WTC11 (cell line): ENCODE measurements around the gene NPAS2.

Source experiments
- CTCF ChIP-seq: fragments of 200-600 bp; IDR thresholded peaks from 2 replicates; pipeline ENCODE4 v1.8.0; 2022; ENCODE audit warnings: antibody characterized with exemption
- JUN ChIP-seq: sonication (generic); formaldehyde crosslinking; IDR thresholded peaks from 2 replicates; pipeline ENCODE4 v1.8.0; 2023; ENCODE audit warnings: mild to moderate bottlenecking, missing genetic modification reagents
- TF ChIP-seq, protein P1 (sequence below): sonication (generic); formaldehyde crosslinking; IDR thresholded peaks from 2 replicates; pipeline ENCODE4 v1.8.0; 2022; ENCODE audit warnings: mild to moderate bottlenecking, missing genetic modification reagents
- TF ChIP-seq, protein P2 (sequence below): sonication (generic); formaldehyde crosslinking; IDR thresholded peaks from 2 replicates; pipeline ENCODE4 v1.8.1; 2022; ENCODE audit warnings: missing genetic modification reagents, borderline replicate concordance

- TF ChIP-seq, protein P1, sequence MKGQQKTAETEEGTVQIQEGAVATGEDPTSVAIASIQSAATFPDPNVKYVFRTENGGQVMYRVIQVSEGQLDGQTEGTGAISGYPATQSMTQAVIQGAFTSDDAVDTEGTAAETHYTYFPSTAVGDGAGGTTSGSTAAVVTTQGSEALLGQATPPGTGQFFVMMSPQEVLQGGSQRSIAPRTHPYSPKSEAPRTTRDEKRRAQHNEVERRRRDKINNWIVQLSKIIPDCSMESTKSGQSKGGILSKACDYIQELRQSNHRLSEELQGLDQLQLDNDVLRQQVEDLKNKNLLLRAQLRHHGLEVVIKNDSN (CRISPR knock-in tag), result no peak
- no peak for TF ChIP-seq JUN (CRISPR knock-in tag)
- TF ChIP-seq CTCF, result no peak
- TF ChIP-seq, protein P2, sequence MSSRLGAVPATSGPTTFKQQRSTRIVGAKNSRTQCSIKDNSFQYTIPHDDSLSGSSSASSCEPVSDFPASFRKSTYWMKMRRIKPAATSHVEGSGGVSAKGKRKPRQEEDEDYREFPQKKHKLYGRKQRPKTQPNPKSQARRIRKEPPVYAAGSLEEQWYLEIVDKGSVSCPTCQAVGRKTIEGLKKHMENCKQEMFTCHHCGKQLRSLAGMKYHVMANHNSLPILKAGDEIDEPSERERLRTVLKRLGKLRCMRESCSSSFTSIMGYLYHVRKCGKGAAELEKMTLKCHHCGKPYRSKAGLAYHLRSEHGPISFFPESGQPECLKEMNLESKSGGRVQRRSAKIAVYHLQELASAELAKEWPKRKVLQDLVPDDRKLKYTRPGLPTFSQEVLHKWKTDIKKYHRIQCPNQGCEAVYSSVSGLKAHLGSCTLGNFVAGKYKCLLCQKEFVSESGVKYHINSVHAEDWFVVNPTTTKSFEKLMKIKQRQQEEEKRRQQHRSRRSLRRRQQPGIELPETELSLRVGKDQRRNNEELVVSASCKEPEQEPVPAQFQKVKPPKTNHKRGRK (CRISPR knock-in tag), result no peak
These were observed 156.9 kb downstream of the NPAS2 start for GRCh38 chr2:100976645-100977391.
